Activated CD8-positive, alpha-beta T cell treated with anti-CD3 and anti-CD28 coated beads for 36 hours (primary cell): ENCODE results near the gene PRTN3. TPM values are rescaled to one million over a fixed set of nuclear protein-coding genes. Genes with fewer than 3 reads are reported as not detected.
"Not testable (repeated sequence)": the region's sequence is repeated elsewhere in the genome, so short reads cannot be mapped to it uniquely, and the experiment has no call there.

Experiments used
- ATAC-seq: fragments of 200-7000 bp; cut with Tn5 transposase; one replicate; pipeline ENCODE4 v1.10.0; 2021; ENCODE audit warnings: mild to moderate bottlenecking, moderate library complexity
- CTCF ChIA-PET: fragments of 350-600 bp; sonication (Branson Sonifier 250); formaldehyde crosslinking; loops from one replicate; lab custom pipeline; 2021; ENCODE audit warnings: antibody characterized with exemption; lab: Charles Lee
- POLR2A ChIA-PET: fragments of 350-600 bp; sonication (Branson Sonifier 250); formaldehyde crosslinking; loops from one replicate; lab custom pipeline; 2021; ENCODE audit warnings: antibody characterized with exemption; lab: Charles Lee
- DNase-seq: peaks from one replicate; pipeline ENCODE4 v3.0.0-alpha.2; 2020
- H3K27ac Mint-ChIP-seq: one replicate; pipeline ENCODE4 v1.8.0; 2021; ENCODE audit warnings: mild to moderate bottlenecking, mixed read lengths
- H3K27me3 Mint-ChIP-seq: one replicate; pipeline ENCODE4 v1.8.0; 2021; ENCODE audit warnings: mixed read lengths
- H3K36me3 Mint-ChIP-seq: one replicate; pipeline ENCODE4 v1.8.0; 2021; ENCODE audit warnings: low read depth, mixed read lengths
- H3K4me1 Mint-ChIP-seq: one replicate; pipeline ENCODE4 v1.8.0; 2021; ENCODE audit warnings: low read depth, mixed read lengths
- H3K4me3 Mint-ChIP-seq: one replicate; pipeline ENCODE4 v1.8.0; 2021; ENCODE audit warnings: mild to moderate bottlenecking, moderate library complexity, mixed read lengths
- H3K9me3 Mint-ChIP-seq: one replicate; pipeline ENCODE4 v1.8.0; 2021; ENCODE audit warnings: mixed read lengths
- intact Hi-C: fragments of 100-400 bp; cut with micrococcal nuclease; formaldehyde crosslinking; loops from one replicate; pipeline ENCODE4 v1.10.0; 2022
- total RNA-seq, 2 experiments: library from RNA; stranded (reverse); gene quantifications; one replicate each; pipeline ENCODE4 v1.2.3, GENCODE V29; 2021
- TF ChIP-seq, protein P1 (sequence below): fragments of 200-600 bp; IDR thresholded peaks from one replicate; pipeline ENCODE4 v1.8.0; 2022; ENCODE audit warnings: antibody characterized with exemption, mild to moderate bottlenecking

The PRTN3 gene
- total RNA-seq, 2 experiments from 2014 or later: not detected

DNA sequence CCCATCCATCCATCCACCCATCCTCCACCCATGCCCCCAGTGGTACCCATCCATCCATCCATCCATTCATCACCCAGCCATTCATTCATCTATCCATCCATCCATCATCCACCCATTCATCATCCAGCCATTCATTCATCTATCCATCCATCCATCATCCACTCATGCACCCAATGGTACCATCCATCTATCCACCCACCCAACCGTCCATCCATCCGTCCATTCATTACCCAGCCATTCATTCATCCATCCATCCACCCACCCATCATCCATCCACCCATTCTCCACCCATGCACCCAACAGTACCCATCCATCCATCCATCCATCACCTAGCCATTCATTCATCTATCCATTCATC, 24.3 kb upstream of the PRTN3 start:
- no peak overlapping the region for H3K27ac Mint-ChIP-seq
- TF ChIP-seq, protein P1, sequence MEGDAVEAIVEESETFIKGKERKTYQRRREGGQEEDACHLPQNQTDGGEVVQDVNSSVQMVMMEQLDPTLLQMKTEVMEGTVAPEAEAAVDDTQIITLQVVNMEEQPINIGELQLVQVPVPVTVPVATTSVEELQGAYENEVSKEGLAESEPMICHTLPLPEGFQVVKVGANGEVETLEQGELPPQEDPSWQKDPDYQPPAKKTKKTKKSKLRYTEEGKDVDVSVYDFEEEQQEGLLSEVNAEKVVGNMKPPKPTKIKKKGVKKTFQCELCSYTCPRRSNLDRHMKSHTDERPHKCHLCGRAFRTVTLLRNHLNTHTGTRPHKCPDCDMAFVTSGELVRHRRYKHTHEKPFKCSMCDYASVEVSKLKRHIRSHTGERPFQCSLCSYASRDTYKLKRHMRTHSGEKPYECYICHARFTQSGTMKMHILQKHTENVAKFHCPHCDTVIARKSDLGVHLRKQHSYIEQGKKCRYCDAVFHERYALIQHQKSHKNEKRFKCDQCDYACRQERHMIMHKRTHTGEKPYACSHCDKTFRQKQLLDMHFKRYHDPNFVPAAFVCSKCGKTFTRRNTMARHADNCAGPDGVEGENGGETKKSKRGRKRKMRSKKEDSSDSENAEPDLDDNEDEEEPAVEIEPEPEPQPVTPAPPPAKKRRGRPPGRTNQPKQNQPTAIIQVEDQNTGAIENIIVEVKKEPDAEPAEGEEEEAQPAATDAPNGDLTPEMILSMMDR: no peak

DNA sequence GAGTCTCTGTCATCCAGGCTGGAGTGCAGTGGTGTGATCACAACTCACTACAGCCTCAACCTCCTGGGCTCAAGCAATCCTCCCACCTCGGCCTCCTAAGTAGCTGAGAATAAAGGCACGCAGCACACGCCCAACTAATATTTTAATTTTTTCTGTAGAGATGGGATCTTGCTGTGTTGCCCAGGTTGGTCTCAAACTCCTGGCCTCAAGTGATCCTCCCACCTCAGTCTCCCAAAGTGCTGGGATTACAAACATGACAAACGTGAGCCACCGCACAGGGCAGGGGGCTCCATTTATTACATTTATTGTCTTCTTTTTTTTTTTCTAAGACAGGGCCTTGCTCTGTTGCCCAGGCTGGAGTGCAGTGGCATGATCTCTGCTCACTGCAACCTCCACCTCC, 20.6 kb upstream of the PRTN3 start:
- H3K36me3 Mint-ChIP-seq: peaks cover 11% of the 10 kb centered on the region
- ATAC-seq, H3K27me3 Mint-ChIP-seq, DNase-seq, intact Hi-C loops, H3K4me3 Mint-ChIP-seq, H3K9me3 Mint-ChIP-seq, H3K4me1 Mint-ChIP-seq, CTCF ChIA-PET, H3K27ac Mint-ChIP-seq: not testable (repeated sequence)
- POLR2A ChIA-PET: interaction anchor here (1.2 to 2.2 kb wide), 3 partner anchors 11 to 22 kb away, joined by 4 to 7 read pairs (median 5); no protein-coding TSS in a partner anchor

More for the DNA sequence above, 24.3 kb upstream of the PRTN3 start:
- H3K9me3 Mint-ChIP-seq: no peaks in the 10 kb centered on the region
- no peaks in the 10 kb centered on the region for H3K27me3 Mint-ChIP-seq
- DNase-seq: no peak
- no peak for ATAC-seq
- ChIA-PET CTCF (no interaction called here), POLR2A (no interaction called here)
- H3K36me3 Mint-ChIP-seq: peaks cover 29% of the 10 kb centered on the region
- intact Hi-C loops: no loop called here
- no peak overlapping the region for H3K4me3 Mint-ChIP-seq
- no peaks in the 10 kb centered on the region for H3K4me1 Mint-ChIP-seq

DNA sequence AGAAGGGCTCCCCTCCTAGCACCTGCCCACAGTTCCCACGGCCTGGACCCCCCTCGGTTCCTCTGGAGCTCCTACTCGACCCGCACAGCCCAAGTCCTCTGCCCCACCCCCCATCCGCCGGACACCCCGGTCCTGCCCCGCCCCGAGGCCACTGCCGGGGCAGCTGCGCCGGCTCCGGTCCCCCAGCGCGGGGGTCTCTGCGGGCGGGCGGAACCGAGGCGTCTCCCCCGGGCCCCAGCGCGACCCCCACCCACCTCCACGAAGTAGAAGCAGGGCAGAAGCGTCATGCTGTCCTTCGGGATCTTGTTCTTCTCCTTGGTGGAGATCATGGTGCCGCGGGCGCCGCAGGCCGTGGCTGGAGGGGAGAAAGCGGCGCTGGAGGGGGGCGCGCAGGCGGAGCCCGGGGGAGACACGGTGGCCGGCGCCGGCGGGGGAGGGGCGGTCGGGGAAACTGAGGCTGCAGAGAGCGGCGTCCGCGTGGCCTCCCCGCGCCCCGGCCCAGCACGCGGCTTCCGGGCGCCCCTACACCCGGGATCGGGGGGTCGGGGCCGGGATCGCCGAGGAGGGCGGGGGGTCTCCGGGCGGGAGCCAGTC, 19.5 kb upstream of the PRTN3 start:
- H3K27ac Mint-ChIP-seq: no peak overlapping the region
- DNase-seq (no peak), ATAC-seq (no peak)
- H3K4me1 Mint-ChIP-seq: no peaks in the 10 kb centered on the region
- peaks cover 10% of the 10 kb centered on the region for H3K27me3 Mint-ChIP-seq
- CTCF ChIA-PET: no interaction called here
- no peaks in the 10 kb centered on the region for H3K9me3 Mint-ChIP-seq
- TF ChIP-seq, protein P1: no peak
- peaks cover 5% of the 10 kb centered on the region for H3K36me3 Mint-ChIP-seq
- POLR2A ChIA-PET: interaction anchor here (0.5 to 2.2 kb wide), 3 partner anchors 12 to 25 kb away, joined by 3 to 5 read pairs (median 3); no protein-coding TSS in a partner anchor
- intact Hi-C loops: no loop called here
- no peak overlapping the region for H3K4me3 Mint-ChIP-seq

DNA sequence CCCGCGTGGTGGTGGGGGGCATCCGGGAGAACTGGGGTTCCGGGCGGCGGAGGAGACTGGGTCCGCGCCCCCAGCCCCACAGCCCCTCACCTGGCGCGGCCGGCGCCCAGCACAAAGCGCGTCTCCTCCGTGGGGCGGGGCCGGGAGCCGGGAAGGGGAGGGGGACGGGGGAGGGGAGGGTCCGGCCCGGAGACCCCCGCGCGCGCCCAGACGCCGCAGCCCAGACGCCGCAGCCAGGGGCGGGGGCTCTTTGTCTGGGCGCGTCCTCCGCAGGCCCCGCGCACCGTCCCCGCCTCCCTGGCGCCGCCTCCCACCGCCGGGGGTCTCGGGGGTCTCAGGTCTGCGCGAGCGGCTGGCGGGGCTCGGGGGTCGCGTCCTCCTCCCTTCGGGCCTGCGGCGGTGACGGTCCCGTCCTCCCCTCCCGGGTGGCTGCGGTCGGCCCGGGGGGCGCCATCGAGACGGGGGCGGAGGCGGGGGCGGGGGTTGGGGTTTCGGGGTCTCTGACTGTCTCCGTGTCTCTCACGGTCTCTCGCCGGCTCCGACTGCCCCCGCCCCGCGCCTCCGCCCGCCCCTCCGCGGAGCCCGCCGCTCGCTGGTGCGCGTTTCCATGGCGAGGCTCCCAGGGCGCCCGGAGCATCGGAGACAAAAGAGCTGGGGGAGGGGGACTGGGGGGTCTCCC, 18.8 kb upstream of the PRTN3 start, which contains the start of gene PLPPR3:
PLPPR3 (minus strand) TSS at position 131 of the 679 bp plus-strand sequence. CDS start 396 bp downstream, outside the sequence.
- TF ChIP-seq, protein P1: no peak
- DNase-seq (no peak), ATAC-seq (peak; percentile 10)
- no peak within 1 kb of the TSS for H3K4me3 Mint-ChIP-seq
- CTCF ChIA-PET: no interaction called here
- H3K9me3 Mint-ChIP-seq: no peaks in the 10 kb centered on the region
- no peaks in the 10 kb centered on the region for H3K4me1 Mint-ChIP-seq
- POLR2A ChIA-PET: interaction anchor here (0.6 kb wide), 1 partner anchor 32 kb away, joined by 3 read pairs; no protein-coding TSS in a partner anchor
- intact Hi-C loops: no loop called here
- H3K27me3 Mint-ChIP-seq: peaks cover 10% of the 10 kb centered on the region
- no peak within 1 kb of the TSS for H3K27ac Mint-ChIP-seq
- H3K36me3 Mint-ChIP-seq: peaks cover under 1% of the 10 kb centered on the region

DNA sequence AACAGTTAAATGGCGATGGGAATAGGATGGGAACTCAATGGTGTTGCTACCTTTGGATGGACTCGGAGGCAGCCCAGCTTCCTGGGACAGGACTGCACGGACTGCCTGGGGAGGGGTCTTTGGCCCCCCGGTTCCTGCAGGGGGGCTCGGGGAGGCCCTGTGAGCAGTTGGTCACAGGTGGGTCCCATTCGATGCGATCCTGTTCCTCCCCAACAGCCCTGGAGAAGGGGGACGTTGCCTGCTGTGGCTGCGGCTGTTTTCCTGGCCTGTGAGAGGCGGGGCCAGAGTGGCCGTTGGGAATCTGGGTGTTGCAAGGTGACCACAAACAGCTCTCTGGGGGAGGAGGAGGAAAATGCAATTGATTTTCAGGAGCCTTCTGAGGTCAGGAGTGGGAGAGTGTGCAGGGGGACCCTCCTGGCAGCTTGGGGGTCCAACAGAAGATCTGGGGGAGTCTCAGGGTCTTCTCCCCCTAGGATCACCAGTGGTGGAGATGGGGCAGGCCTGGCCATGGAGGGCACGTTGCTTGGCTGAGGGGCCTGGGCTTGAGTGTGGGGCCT, 17.2 kb upstream of the PRTN3 start:
- TF ChIP-seq, protein P1: no peak
- peaks cover 10% of the 10 kb centered on the region for H3K27me3 Mint-ChIP-seq
- no peak for DNase-seq
- no peak overlapping the region for H3K4me3 Mint-ChIP-seq
- intact Hi-C loops: no loop called here
- CTCF ChIA-PET: no interaction called here
- POLR2A ChIA-PET: interaction anchor here (1.1 kb wide), 1 partner anchor 20 kb away, joined by 3 read pairs; no protein-coding TSS in a partner anchor
- H3K9me3 Mint-ChIP-seq: no peaks in the 10 kb centered on the region
- no peak for ATAC-seq
- no peaks in the 10 kb centered on the region for H3K36me3 Mint-ChIP-seq
- H3K27ac Mint-ChIP-seq: no peak overlapping the region
- H3K4me1 Mint-ChIP-seq: no peaks in the 10 kb centered on the region
